ENCODE results near the gene CD6. TPM values are rescaled to one million over a fixed set of nuclear protein-coding genes. Genes with fewer than 3 reads are reported as not detected.

Gene CD6
- total RNA-seq, 1 experiment from 2014 or later = 0.10 TPM

DNA sequence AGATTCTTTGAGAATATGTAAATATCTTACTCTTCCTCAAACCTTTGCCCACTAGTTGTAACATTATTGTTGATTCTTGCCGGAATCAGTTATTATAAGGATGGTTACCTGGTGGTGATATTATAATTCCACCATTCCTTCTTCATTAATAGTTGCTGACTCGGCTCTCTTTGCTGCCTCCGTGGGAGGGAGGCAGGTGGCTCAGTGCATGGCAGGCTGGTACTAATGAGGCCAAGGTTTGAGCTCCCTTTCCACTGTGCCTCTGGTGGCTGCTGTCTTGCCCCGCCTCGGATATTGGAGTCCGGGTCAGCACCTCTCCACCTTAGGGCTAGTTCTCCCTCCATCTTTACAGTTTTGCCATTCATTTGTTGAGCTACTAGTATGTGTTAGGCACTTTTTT is 12.7 kb downstream of the CD6 start:
- DNase-seq (ENCODE audit: low read depth) = no peak

DNA sequence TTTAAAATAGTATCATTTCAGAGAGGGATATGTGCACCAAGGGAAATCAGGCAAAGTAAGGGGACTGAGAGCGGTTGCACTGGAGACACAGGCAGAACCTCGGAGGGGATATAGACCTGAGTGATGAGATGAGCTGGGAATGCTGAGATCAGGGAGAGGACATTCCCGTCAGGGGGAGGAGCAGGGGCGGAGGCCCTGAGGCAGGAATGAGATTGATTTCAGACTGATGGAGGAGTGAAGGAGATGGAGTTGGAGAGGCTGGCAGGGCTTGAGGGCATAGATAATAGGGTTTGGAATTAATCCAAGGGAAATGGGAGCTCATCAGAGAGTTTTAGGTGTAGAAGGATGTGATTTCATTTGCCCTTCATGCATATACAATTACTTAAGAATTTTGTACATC is 13.2 kb downstream of the CD6 start:
- DNase-seq (ENCODE audit: low read depth) = no peak

DNA sequence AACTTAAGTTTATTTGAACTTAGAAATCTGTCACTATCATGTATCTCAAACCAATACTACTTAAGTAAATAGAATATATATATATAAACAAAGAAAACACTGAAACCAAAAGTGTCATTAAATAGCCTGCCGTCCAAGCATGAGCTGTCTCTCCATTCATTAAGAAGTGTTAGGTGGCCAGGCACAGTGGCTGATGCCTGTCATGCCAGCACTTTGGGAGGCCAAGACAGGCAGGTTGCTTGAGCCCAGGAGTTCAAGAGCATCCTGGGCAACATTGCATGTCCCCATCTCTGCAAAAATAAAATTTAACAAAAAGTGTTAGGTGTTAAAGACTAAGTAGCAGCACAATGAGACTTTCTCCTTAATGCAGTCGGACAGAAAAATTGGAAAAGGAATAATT is 14.0 kb downstream of the CD6 start:
- DNase-seq (ENCODE audit: low read depth) = no peak

DNA sequence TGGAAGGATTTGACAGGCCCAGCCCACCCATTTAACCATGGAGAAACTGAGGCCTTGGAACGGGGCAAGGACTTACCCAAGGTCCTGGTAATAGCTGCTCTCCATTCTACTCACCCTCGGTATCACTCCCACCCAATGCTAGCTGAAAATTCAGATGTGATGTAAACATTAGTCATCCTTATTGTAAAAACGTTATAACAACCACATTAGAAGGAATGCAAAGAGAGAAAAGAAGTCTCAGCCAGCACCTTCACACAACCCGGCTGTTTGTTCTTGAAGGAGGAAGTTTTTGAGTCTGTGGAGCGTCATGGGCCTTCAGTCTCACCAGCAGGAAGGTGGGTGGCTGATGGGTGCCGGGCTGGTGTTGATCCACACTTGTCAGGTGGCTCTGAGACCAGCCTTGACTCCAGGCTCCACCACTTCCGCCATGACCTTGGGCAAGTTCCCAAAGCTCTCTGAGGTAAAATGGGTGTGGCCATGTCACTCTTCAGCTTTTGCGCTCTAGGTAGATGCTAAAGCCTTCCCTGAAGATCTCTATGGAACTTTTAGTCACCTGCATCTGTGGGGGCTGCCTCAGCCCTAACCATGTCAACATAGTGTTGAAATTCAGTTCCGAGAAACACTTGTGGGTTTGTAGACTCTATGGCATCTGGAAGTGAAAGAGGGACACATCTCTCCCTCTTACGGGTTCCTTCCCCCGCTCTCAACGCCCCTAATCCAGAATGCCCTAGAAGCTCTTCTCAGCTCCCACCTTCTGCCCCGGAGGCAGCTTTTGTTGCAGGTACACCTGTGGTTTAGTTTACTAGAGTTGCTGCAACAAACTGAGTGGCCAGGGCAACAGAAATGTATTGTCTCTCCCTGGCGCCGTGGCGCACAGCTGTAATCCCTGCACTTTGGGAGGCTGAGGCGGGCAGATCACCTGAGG is 14.8 kb downstream of the CD6 start:
- peak; percentile 49 for DNase-seq (ENCODE audit: low read depth)

DNA sequence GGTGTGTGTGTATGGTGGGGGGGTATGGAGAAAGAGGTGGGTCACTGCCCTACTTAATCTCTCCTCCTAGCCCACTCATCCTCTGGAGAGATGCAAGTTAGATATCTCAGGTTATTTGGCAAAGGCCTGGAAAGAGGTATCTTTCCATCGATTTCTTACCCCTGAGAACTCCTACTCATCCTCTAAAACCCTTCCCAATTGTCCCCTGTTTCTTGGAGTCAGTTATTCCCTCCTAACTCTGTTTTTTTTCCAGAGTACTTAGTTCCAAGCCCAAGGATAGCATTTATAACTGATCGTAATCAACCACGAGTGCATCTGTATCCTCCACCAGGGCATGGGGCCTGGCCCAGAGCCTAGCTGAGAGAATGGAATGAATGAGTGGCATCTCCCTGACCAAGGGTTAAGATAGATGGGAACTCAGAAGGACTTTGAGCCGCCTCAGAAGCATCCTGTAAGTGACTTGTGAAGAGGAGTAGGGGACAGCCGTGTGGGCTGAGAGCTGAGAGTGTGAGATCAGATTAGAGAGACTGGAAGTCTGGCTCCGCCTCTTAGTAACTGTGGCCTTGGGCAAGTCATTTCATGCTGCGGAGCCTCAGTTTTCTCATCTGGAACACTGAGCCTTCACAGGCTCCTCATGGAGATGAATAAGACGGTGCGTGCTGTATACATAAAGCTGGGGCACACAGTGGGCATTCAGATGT is 16.2 kb downstream of the CD6 start:
- DNase-seq (ENCODE audit: low read depth) = no peak

DNA sequence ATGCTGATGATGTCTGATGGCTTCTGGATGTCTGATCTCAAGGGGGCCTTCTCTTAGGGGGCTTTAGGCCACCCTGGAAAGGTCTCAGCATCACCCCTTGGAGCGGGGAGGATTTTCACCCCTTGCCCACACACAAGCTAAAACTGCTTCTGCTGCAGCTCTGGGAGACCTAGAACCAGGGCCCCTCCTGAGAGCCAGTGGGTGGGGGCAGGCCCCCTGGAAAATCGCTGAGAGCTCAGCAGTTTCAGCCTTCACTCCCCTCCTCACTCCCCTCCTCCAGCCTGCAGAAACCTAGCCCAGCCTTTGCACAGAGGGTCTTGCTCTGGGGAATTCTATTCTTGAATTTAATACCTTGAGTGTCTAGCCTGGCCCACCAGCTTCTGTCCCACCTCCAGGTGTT is 17.2 kb downstream of the CD6 start:
- DNase-seq (ENCODE audit: low read depth) = no peak

DNA sequence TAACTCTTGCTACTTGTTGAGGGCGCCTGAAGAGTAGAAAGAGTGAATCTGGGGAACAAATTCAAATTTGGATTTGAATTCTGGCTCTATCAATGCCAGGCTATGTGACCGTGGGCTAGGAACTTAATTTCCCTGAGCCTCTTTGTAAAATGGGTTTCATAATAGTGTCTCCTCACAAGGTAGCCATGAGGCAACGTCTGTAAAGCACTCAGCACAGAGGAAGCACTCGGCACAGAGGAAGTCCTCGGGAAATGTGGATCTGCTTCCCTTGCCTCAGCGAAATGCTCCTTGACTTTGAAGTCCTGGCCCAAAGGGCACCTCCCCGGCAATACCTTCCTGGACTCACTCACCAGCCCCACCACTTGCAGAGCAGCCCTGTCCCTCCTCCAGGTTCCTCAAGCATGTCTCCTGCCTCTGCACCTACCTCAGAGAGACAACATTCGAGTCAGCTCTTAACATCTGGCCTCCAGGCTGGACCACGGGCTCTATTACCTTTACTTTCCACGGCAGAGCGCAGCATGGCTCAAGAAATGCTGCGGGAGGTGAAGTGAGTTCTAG is 17.7 kb downstream of the CD6 start:
- no peak for DNase-seq (ENCODE audit: low read depth)

DNA sequence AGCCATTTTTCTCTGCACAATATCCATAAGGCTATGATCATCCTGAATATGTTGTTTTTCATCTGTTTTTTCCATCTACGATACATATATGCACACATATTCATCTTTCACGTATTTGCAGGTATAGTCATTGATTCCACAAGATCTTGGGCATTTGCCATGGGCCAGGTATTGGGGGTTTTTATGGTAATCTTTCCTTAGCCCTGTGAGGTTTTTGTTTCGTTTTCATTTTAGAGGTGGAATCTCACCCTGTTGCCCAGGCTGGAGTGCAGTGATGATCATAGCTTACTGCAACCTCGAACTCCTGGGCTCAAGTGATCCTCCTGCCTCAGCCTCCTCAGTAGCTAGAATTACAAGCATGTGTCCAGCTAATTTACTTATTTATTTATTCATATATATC is 20.0 kb downstream of the CD6 start:
- DNase-seq (ENCODE audit: low read depth) = no peak

DNA sequence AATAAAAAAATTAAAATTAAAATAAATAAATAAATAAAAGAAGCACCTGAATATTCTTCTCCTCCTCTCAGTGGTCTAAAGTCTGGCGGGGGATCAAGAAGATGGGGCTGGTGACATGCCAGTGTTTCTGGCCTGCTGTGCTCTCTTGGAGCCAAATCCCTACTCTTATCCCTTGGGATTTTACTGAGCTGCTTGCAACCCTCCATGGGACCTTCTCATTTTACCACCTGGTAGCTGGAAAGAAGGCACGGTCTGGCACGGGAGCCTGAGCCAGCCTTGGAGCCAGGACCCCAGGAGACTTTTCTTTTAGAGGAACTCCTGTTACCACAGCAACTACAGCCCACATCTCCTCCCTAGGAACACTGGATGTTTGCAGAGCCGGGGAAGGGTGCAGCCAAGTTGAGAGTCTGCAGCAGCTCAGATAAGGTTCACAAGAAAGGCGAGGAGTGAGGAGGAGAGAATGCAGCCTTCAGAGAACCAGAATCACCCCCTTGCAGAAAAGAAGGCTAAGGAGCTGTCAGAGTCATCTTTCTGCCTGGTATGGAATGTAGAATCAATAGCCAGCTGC is 21.4 kb downstream of the CD6 start:
- DNase-seq (ENCODE audit: low read depth) = no peak

DNA sequence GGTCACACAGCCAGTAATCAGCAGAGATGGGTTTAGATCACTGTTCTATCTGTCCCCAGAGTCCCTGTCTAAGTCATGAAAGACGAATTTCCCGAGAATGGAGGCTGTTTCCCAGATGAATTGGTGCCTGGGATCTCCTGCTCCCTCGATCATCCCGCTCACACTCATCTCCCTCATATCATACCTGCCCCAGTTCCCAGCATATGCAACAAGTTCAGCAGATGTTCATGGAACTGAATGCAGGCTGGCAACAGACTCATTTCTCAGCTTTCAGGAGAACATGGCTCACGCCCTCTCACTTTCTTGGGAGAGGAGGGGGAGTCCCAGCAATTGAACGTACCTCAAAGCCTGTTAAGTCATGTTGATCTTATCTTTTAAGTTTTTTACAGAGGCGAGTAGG is 22.1 kb downstream of the CD6 start:
- DNase-seq (ENCODE audit: low read depth) = no peak

DNA sequence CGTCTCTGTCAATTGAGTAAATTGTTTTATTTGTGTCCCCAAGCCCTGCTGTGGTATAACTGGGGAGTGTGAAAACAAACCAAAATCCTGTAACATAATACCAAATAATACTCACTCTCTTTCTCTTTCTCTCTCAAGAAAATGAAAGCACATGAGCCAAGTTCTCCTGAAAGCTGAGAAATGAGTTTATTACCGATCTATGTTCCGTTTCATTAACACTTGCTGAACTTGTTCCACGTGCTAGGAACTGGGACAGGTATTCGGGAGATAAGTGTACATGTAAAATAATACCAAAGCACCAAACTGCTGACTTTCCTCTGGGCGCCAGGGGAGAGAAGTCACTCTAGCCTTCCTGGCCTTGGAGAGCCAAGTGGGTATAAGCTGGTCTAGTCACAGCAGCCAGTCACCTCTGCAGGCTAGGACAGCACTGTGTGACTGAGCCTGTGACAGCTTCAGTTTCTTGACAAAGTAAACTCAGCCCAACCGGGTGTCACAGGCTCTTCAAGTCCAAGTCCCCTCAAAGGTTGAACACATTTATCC is 23.1 kb downstream of the CD6 start:
- DNase-seq (ENCODE audit: low read depth) = no peak

DNA sequence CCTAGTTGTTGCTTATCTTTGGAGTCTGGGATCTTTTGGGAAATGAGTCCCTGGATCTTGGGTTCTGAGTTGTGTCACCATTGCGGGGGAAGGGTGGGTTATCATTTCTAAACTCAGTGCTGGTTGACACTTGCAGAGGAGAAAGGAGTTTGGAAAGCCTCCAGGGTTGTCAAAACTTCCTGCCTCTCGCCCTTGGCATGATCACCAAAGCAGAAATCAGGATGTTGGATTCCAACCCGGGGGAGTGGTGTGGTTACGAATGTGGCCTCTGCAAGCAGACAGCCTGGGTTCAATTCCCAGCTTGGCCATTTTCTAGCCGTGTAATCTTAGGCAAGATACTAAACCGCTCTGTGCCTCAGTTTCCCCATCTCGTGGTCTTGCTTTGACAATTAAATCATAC is 24.3 kb downstream of the CD6 start:
- DNase-seq (ENCODE audit: low read depth) = peak; percentile 39

DNA sequence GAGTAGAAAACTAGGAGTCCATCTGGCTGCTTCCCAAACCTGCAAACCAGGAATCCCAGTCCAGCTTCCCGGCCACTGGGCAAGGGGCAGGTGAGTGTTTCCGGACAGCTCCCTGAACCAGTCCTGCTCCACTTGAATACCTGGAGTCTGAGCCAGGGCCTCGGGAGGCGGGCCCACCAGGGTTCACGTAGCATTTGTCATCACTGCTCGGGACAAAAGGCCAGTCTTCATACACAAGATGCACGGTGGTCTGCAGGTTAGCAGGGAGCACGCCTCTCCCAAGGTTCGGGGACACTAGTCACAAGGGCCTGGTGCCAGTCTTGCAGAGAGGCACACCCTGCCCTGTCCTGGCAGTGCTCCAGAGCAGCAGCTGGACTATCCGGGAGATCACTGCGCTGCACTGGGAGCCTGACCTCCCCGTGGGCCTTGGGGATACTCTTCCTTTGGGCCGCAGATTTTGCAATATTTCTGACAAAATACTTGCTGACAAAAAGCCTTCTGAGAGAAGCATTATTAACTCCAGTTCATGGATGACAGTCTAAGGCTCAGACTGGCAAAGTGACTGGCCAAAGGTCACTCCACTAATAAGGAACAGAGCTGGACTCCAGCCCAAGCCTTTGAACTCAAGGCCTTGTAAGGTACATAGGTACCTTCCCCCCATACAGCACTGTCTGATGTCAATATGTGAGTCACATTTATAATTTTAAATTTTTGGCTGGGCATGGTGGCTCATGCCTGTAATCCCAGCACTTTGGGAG is 25.1 kb downstream of the CD6 start:
- DNase-seq (ENCODE audit: low read depth) = no peak

DNA sequence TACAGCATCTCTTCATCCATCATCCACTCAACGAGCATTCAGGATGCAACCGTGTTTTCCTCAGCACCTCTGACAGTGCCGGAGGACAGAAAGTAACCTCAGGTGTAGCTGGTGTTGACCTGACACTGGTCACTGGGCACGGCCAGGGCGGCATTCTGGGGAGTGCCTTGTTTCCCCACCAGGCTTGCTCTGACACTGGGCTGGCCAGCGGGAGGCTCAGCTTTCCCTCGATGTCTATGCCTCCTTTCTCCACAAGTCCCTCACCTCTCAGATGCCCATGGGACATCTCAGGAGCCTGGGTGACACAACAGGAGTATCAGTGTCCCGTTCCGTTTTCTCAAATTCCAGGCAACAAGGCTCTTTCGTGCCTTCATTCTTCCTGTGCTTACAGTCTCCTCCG is 28.9 kb downstream of the CD6 start:
- no peak for DNase-seq (ENCODE audit: low read depth)

DNA sequence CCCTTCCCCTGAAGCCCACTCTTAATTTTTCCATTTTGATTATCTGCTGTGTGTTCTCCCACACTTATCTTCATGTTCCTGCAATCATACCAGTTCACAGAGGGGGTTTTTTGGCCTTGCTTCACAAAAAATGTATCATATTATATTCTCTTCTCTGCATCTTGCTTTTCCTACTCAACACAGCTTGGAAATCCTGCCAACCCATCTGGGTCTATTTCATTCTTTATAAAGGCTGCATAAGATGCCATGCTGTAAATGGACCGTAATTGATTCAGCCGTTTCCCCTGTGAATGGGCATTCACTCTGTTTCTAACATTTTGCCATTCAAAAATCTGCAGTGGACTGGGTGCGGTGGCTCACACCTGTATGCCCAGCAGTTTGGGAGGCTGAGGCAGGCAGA is 30.5 kb downstream of the CD6 start:
- no peak for DNase-seq (ENCODE audit: low read depth)

DNA sequence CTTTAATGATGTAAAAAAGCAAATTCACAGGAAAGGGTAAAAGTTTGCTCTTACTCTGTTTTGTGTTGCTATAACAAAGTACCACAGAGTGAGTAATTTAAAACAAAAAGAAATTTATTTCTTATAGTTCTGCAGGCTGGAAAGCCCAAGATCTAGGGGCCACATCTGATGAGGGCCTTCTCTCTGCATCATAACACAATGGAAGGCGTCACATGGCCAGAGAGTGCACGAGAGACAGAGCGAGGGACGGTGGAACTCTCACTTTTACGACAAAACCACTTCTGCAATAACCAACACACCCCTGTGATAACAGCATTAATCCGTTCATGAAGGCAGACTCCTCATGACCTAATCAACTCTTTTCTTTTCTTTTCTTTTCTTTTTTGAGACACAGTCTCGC is 31.1 kb downstream of the CD6 start:
- no peak for DNase-seq (ENCODE audit: low read depth)

DNA sequence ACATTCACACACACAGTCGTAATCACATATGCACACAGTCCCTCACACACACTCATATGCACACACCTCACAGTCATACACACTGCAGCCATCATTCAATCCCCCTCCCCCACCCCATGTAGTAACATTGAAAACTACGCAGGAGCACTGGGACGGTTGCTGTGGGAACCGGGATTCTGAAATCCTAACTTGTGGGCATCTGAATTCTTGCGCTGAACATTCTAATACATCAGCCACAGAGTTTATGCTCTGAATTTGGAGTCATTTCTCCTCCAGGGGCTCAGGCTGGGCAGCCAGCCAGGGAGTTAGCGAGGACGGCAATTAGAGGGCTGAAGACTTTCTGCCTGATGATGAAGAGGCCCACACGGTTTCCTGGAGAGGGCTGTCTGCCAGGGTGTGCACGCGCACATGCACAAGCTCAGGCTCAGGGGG is 32.7 kb downstream of the CD6 start:
- DNase-seq (ENCODE audit: low read depth) = peak; percentile 66

DNA sequence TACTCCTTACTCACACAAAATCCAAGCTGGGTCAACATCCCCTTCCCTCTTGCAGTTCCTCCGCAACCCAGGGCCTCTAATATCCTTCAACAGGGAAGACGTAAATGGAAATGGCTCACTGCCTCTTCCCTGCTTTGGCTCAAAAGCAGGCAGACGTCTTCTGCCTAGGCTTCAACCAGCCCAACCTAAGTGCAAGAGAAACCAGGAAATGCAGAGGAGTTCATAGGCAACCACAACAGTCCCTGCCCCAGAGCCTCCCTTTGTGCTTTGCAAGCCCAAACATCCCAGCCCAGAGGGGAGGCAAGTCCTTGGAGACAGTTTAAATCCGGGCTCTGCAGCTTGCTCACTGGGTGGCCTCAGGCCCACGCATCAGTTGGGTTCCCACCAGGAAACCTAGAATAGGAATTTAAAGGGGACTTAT is 33.3 kb downstream of the CD6 start:
- no peak for DNase-seq (ENCODE audit: low read depth)

DNA sequence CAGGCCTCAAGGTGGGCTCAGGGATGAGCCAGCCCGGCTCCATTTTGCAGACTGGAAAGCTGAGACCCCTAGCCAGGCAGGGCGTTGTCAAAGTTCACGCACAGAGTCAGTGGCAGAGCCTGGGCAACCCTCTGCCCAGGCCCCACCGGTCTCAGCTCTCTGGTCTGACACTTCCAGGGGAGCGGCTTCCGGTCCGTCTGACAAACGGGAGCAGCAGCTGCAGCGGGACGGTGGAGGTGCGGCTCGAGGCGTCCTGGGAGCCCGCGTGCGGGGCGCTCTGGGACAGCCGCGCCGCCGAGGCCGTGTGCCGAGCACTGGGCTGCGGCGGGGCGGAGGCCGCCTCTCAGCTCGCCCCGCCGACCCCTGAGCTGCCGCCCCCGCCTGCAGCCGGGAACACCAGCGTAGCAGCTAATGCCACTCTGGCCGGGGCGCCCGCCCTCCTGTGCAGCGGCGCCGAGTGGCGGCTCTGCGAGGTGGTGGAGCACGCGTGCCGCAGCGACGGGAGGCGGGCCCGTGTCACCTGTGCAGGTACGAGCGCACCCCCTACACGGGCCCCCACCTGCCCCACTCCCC is 36.0 kb downstream of the CD6 start:
- no peak for DNase-seq (ENCODE audit: low read depth)

DNA sequence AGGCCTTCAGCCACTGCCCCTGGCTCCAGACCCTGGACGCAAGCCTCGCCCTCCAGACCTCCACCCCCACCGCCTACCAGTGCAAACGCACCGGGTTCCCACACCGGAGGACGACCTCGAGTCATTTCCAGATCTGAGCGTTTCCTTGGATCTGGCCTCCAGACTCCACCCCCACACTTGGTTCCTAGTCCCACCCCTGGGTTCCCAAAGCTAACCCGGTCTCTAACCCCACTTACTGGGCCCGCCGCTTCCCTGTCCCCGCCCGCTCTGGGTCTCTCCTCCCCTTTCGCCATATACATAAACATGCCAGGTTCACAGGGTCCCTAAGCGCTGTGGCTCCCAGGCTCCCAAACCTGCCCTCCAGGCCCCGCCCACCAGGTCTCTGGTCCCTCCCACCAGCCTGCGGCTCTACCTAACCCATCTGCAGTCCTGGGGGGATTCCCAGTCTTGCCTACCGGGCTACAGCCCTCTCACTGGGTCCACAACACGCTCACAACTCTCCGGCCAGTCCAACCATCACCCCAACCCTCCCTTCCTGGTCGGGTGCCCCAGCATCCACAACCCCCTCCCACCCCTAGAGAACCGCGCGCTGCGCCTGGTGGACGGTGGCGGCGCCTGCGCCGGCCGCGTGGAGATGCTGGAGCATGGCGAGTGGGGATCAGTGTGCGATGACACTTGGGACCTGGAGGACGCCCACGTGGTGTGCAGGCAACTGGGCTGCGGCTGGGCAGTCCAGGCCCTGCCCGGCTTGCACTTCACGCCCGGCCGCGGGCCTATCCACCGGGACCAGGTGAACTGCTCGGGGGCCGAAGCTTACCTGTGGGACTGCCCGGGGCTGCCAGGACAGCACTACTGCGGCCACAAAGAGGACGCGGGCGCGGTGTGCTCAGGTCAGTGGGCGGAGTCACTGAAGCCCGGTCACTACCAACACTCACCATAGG is 36.7 kb downstream of the CD6 start:
- no peak for DNase-seq (ENCODE audit: low read depth)
